Islet of Langerhans (tissue), 1 donor: ENCODE measurements around the gene TMEM140.
"Not testable (repeated sequence)": the region's sequence is repeated elsewhere in the genome, so short reads cannot be mapped to it uniquely, and the experiment has no call there.

ENCODE experiments used
- FAIRE-seq: peaks from one replicate; lab custom pipeline; 2011; peaks lifted over from hg19 to GRCh38; lab: Jason Lieb, UNC

TMEM140 gene

DNA sequence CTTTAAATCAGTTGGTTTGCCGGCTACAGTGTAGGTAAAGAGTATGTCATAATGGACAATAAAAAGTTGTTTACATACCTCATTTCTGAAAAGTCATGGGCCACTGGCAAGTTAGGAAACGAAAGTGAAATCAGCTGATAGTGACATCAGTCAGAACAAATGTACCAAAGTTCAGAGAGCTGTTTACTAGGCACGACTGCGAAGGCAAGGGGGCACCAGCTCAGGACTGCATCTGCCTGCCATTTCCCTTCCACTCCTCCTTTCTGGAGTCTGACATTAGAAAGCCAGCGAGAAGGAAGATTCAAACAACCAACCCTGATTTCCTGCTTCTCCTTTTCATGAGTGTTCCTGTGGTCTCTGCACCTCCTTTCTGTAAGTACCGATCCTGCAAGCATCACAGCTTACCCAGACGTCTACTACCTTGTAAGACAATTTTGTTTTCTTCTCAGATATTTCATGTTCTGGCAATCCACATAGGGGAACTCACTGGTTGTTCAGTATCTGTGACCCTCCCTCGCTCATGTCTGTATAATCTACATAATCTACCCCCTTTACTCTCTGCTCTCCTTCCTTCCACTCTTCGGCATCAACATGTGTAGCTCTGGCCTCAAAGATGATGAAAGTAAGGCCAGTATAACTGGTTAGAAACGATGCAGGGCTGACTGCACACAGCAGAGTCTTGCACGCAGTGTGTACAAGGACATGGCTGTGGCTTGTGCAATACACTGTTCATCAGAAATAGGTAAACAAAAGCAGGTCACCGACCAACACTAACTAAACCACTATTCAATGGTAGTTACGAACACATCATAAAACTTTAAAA lies at the start of gene TMEM140:
TSS of gene TMEM140 (plus strand) at position 174 of the 823 bp plus-strand sequence. CDS start 16,370 bp downstream, outside the sequence.
- FAIRE-seq, result peak; percentile 82

DNA sequence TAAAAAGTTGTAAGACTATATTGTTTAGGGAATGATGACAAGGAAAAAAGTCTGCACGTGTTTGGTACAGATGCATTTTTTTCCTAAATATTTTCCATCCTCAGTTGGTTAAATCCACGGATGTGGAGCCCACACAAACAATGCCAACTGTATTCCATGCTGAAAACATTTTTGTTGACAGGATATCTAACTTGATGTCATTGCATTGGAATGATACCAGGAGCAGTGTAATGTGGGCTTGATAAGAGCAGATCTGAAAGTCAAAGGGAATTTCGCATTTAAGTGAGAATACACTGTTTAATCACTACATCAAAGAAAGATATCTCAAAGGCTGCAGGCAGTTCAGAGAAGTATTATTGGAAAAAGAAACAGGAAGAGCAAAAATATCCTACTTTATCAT lies 49.5 kb upstream of the TMEM140 start:
- no peak for FAIRE-seq

- FAIRE-seq, result no peak
These were observed 47.0 kb upstream of the TMEM140 start for GRCh38 chr7:135100856-135101255.

- no peak for FAIRE-seq
These were observed 45.5 kb upstream of the TMEM140 start for GRCh38 chr7:135102372-135102771.

DNA sequence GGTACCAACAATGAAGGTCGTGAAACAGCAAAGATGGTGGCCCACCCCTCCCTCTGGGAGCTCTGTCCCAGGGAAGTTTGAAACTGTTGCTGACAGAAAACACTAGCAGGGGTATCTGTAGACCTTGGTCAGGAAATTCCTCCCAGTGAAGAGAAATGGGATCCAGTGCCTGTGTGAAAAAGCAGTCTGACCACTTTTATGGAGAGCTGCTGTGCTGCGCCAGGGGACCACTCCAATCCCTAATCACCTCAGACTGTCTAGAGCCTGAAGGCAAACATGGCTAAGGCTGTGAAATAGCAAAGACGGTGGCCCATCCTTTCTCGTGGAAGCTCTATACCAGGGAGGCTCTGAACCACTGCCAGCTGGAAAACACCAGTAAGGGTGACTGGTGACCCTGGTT lies 38.3 kb upstream of the TMEM140 start:
- no peak for FAIRE-seq

DNA sequence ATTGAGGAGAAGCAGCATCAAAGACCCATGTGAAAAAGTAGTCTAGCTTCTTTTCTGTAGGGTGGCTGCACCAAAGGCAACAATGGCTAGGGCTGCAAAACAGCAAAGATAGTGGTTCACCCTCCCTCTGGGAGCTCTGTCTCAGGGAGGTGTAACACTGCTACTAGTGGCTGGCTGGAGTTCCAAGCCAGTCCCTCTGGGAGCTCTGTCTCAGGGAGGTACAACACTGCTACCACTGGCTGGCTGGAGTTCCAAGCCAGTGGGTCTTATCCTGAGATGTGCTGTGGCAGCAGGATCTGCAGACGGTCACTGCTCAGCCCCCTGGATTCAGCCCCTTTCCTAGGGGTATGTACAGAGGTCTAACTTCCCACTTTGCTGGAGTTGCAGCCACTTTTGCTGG lies 37.9 kb upstream of the TMEM140 start:
- no peak for FAIRE-seq

GRCh38 chr7:135111379-135111778 lies 36.5 kb upstream of the TMEM140 start:
- no peak for FAIRE-seq

DNA sequence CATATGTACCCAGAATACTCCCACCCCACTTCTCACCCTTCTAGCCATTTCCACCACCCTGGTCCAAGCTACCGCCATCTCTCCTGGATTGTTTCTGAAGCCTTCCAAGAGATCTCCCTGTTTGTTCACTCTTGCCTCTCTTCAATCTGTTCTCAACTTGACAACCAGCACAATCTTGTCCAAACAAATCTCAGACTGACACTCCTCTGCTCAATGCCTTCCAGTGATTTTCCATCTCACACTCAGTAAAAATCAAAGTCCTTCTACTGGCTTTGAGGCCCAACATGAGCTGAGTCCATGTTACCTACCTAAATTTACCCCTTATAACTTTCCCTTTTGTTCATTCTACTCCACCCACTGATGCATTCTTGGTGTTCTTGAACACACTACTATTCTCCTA lies 33.2 kb upstream of the TMEM140 start:
- no peak for FAIRE-seq

DNA sequence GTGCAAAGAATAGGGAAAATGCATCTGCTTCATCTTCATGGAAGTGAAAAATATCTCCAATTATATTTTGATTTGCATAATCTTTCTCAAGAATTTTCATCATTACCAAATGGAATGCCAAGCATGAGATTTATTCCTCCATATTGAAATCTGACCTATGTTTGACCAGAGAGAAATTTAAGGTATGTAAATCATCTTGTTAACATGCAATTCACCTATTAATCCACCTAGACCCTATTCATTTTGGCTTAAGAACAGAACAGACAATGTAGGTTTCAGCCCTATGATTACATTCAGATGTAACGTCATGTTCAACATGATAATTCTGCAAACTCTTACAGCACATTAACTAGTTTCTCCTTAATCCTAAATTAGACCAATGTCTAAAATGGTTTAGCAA lies 30.8 kb upstream of the TMEM140 start:
- no peak for FAIRE-seq

DNA sequence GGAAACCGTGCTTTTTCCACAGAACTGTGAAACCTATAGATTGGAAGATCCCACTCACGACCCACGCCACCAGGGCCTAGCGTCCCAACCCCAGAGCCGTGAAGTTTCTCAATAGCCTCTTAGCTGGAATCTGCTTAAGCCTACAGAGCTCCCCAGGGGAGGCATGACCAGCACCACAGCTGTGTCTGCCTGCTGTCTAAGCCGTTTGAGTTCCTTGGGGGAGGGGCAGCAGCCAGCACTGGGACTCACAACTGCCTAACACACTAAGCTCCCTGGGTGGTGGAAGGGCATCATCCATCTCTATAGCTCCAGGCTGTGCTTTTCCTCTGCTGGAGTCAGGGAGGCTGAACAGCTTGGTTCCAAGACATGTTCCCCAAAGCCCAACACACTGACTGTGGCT lies 26.0 kb upstream of the TMEM140 start:
- no peak for FAIRE-seq

DNA sequence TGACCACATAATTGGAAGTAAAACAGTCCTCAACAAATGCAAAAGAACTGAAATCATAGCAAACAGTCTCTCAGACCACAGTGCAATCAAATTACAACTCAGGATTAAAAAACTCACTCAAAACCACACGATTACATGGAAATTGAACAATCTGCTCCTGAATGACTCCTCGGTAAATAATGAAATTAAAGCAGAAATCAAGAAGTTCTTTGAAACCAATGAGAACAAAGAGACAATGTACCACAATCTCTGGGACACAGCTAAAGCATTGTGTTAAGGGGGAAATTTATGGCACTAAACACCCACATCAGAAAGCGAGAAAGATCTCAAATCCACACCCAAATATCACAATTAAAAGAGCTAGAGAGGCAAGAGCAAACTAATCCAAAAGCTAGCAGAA lies 23.2 kb upstream of the TMEM140 start:
- not testable (repeated sequence) for FAIRE-seq

GRCh38 chr7:135128931-135129330 lies 18.9 kb upstream of the TMEM140 start:
- FAIRE-seq, result no peak

GRCh38 chr7:135129579-135129978 lies 18.3 kb upstream of the TMEM140 start:
- no peak for FAIRE-seq

DNA sequence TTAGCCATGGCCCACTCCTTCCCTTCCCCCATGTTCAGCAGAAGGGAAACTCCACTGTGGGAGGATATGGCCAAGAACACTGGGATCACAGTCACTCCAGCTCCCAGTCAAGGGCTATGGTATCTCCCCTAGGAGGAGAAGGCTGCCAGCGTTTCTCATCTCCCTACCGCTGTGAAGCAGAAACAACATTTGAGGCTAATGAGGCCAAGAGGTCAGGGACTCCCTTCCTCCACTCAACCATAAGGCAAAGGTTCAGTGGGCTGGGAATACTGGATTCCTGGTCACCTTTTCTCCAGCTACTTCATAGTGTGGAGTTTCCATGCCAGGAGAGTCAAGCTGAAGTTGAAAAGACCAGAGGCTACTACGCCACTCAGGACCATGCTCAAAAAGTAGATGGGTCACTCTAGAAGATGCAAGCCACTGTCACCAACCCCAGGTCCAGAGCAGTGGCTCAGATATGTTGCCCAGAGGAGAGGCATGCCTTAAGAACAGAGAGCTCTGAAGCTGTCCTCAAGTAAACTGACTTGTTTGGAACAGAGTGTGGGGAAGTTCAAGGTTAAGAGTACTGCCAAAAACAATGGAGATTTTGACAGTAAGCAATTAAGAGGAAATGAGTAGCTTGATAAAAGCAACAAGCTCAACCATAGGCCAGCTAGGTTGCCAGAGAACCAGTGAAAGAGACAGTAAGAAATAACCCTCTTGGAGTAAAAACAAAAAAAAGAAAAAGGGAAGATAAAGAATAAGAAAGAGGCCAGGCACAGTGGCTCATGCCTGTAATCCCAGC lies 3.8 kb upstream of the TMEM140 start:
- no peak for FAIRE-seq

DNA sequence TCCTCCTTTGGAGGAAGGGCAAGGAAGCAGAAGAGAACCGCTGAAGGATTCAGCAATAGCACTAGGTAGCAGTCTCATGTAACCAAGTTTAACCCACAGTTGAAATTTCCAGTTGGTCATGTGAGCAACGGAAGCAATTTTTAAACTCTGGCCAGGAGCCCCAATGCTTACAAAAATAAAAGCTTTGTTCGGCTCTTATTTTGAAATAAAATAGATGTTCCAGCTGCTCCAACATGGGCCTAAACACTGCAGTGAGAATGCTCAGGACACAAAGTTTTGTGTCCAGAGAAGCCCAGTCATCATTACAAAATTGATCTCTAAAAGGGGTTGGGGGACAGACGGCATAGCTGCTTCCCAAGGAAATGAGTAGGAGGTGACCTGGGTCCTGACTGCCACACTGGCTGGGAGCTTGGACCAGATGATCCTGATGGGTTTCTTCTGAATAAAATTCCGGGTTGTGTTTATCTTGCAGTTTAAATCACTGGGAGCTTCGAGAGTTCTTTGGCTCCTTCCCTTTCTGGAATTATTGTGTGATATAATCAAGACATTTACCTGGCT lies 452 bp upstream of the TMEM140 start:
- FAIRE-seq, result no peak

GRCh38 chr7:135150072-135150782 lies 2.4 kb downstream of the TMEM140 start:
- no peak for FAIRE-seq

GRCh38 chr7:135151132-135151531 lies 3.3 kb downstream of the TMEM140 start:
- no peak for FAIRE-seq

DNA sequence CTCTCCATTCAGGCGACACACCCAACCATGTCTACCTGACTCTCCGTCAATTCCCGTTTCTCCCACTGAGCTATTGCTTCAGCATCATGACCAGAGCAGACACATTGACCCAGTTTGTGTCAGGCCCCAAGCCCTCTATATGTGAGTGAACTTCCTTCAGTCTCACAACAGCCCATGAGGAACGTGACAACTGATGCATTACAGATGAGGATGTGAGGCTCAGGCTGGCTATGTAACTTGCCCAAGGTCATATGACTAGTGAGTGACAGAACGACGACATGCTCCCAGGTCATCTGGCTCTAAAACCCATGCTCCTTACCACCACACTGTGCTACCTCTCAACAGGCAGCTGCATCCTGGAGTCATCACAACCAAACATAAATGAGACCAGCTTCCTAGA lies 3.7 kb downstream of the TMEM140 start:
- FAIRE-seq, result no peak

- no peak for FAIRE-seq
These were observed 4.6 kb downstream of the TMEM140 start for GRCh38 chr7:135152442-135152841.

DNA sequence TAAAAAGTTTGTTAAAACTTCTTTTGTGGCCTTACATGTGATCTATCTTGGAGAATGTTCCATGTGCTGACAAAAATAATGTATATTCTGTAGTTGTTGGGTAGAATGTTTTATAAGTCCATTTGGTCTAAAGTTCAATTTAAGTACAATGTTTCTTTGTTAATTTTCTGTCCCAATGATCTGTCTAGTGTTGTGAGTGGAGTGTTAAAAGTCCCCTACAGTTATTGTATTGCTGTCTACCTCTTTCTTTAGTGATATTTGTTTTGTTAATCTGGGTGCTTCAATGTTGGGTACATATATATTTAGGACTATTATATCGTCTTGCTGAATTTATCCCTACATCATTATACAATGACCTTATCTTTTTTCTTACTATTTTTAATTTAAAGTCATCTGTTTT lies 6.9 kb downstream of the TMEM140 start:
- FAIRE-seq, result no peak

DNA sequence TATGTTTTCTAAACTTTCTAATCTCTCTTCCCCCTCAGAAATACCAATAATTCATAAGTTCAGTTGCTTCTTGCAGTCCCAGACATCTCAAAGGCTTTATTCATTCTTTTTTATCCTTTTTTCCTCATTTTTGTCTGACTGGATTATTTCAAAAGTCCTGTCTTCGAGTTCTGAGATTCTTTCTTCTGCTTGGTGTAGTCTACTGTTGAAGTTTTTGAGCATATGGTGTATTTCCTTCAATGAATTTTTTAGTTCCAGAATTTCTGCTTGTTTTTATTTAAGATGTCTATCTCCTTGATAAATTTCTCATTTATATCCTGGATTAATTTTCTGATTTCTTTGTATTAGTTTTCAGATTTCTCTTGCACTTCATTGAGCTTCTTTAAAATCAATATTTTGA lies 8.4 kb downstream of the TMEM140 start:
- FAIRE-seq, result no peak

GRCh38 chr7:135158141-135158655 lies 10.3 kb downstream of the TMEM140 start:
- FAIRE-seq, result no peak
